Activated T-helper 17 cell treated with anti-CD3 and anti-CD28 coated beads, Interleukin-2, amount 50 U/mL, for 72 hours (primary cell): ENCODE measurements around the gene LRP1B. TPM values are rescaled to one million over a fixed set of nuclear protein-coding genes. Genes with fewer than 3 reads are reported as not detected.

Experiments used
- ATAC-seq: fragments of 150-1000 bp; cut with Tn5 transposase; replicated peaks from 2 replicates; pipeline ENCODE4 v1.10.0; 2021; ENCODE audit warnings: mild to moderate bottlenecking, moderate library complexity
- H3K27ac Mint-ChIP-seq: one replicate; pipeline ENCODE4 v1.8.0; 2022; ENCODE audit warnings: mixed read lengths
- H3K27me3 Mint-ChIP-seq: one replicate; pipeline ENCODE4 v1.8.0; 2022; ENCODE audit warnings: mixed read lengths
- H3K36me3 Mint-ChIP-seq: one replicate; pipeline ENCODE4 v1.8.0; 2022; ENCODE audit warnings: low read depth, mild to moderate bottlenecking, mixed read lengths
- H3K4me1 Mint-ChIP-seq: one replicate; pipeline ENCODE4 v1.8.0; 2022; ENCODE audit warnings: mixed read lengths
- H3K4me3 Mint-ChIP-seq: one replicate; pipeline ENCODE4 v1.8.0; 2022; ENCODE audit warnings: mild to moderate bottlenecking, mixed read lengths
- H3K9me3 Mint-ChIP-seq: one replicate; pipeline ENCODE4 v1.8.0; 2022; ENCODE audit warnings: mixed read lengths
- total RNA-seq, 2 donors: library from RNA; stranded (reverse); gene quantifications; one replicate each; pipeline ENCODE4 v1.2.3, GENCODE V29; 2022

Gene LRP1B
- total RNA-seq, 2 donors from 2014 or later, result not detected

DNA sequence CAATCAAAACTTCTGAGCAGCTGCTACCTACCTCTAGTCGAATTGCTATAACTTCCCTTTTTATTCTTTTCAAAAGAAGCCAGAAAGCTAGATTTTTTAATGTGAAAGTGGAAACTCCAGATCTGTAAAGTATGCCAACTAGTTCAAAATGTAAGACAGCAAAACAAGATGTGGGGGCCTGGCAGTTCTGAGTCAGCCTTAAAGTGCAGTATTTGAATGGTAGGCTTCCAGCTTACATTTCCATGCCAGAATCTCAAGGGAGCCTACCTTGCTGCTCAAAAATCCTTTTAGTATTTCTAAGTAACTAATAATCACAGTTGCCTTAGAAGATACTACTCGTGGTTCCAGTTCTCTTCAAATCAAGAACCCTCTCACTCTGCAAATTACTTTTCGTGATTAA lies 1288.7 kb downstream of the LRP1B start:
- Mint-ChIP-seq H3K27me3 (no peaks in the 10 kb centered on the region), H3K9me3 (peaks cover 3% of the 10 kb centered on the region), H3K36me3 (no peaks in the 10 kb centered on the region), H3K27ac (no peak overlapping the region), H3K4me1 (no peaks in the 10 kb centered on the region), H3K4me3 (no peak overlapping the region)
- ATAC-seq, result no peak

DNA sequence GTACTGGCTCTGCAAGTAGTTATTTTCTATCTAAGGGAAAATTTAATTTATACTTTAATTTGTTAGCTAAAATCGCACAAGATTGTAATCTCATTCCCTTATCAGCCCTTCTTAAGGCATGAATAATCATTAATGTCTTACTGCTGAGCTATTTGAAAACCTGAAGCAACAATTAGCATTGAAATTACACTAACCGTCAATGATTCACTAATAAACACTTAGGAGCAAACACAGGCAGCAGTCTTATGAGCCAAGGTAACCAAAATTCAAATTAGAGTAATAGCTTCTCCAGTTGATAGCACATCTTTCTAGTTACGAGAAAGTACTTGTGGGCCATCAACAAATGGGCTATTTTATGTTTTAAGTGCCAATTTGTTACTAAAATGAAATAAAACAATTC lies 1289.7 kb downstream of the LRP1B start:
- Mint-ChIP-seq H3K36me3 (no peaks in the 10 kb centered on the region), H3K4me1 (no peaks in the 10 kb centered on the region), H3K27me3 (no peaks in the 10 kb centered on the region), H3K27ac (no peak overlapping the region), H3K4me3 (no peak overlapping the region), H3K9me3 (peaks cover 7% of the 10 kb centered on the region)
- no peak for ATAC-seq

DNA sequence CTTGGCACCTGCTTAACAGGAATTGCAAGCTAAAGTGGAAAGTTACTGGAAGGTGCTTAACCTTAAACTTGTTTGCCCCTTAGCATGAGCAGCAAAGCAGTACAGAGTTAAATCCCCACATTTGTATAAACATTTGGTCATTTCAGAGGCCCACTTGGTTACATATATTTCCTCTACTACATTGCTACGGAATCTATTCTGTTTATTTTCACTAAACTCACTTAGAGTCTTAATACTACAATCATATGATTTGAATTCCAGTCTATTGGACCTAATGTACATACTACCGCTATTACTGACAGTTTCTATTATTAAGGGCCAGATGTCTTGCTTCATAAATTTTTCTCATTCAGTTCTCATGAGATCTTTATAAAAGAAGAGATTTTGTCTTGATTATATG lies 1294.0 kb downstream of the LRP1B start:
- Mint-ChIP-seq H3K4me3 (no peak overlapping the region), H3K4me1 (no peaks in the 10 kb centered on the region), H3K9me3 (peaks cover 6% of the 10 kb centered on the region), H3K27ac (no peak overlapping the region), H3K27me3 (no peaks in the 10 kb centered on the region), H3K36me3 (no peaks in the 10 kb centered on the region)
- ATAC-seq, result no peak

DNA sequence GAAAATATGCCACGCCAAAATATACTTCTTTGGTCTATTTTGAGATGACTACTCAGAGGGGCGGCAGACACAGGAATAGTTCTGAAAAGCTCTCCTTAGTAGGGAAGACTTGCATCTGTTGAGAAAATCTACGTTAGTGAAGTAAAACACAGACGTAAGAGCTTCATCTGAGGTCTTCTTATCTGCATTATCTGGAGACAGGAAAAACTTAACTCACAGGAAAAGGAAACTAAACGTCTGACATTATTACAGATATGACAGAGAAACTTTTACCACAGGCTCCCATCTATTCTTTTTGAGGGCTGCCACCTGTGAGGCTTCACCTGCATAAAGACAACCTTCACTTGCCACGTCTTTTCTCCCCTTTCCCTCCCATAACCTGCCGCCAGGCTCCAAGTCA lies 1295.7 kb downstream of the LRP1B start:
- H3K4me3 Mint-ChIP-seq, result no peak overlapping the region
- H3K27ac Mint-ChIP-seq, result no peak overlapping the region
- no peak for ATAC-seq
- no peaks in the 10 kb centered on the region for H3K36me3 Mint-ChIP-seq
- no peaks in the 10 kb centered on the region for H3K27me3 Mint-ChIP-seq
- H3K4me1 Mint-ChIP-seq, result no peaks in the 10 kb centered on the region
- peaks cover 6% of the 10 kb centered on the region for H3K9me3 Mint-ChIP-seq

DNA sequence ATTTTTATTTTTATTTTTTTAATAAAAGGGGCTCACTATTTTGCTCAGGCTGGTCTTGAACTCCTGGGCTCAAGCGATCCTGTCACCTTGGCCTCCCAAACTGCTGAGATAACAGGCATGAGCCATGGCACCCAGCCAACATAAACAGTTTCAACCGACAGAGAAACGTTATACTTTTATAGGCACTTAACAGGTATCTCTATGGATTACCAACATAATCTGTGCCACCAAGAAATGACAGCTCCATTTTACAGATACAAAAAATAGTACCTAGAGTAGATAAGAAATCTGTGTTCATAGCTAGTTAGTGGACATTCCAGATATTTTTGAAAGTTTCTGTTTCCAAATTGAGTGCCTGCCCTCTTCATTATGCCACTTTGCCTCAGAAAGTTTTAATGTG lies 1316.7 kb downstream of the LRP1B start:
- H3K27ac Mint-ChIP-seq, result no peak overlapping the region
- no peak for ATAC-seq
- peaks cover 9% of the 10 kb centered on the region for H3K9me3 Mint-ChIP-seq
- no peak overlapping the region for H3K4me3 Mint-ChIP-seq
- H3K36me3 Mint-ChIP-seq, result no peaks in the 10 kb centered on the region
- H3K27me3 Mint-ChIP-seq, result no peaks in the 10 kb centered on the region
- no peaks in the 10 kb centered on the region for H3K4me1 Mint-ChIP-seq

DNA sequence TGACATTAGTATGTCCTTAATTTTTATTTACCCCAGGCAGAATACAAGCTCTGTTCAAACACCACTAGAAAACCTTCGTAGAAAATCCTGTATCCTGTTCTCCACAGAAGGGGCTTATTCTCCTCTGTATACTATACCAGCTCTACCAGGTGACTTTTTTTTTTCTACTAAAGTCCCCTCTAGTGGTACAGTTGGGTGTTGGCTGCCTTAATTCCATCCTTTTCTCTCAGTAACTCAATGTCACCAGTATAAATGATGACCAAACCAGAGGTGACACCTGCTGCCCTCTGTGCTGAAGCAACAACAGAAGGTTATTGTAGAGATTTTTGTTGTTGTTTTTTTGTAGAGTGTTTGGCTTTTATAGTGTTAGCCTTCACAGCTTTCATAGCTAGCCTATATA lies 1322.0 kb downstream of the LRP1B start:
- H3K27ac Mint-ChIP-seq, result no peak overlapping the region
- no peaks in the 10 kb centered on the region for H3K36me3 Mint-ChIP-seq
- no peaks in the 10 kb centered on the region for H3K27me3 Mint-ChIP-seq
- no peak overlapping the region for H3K4me3 Mint-ChIP-seq
- no peak for ATAC-seq
- H3K9me3 Mint-ChIP-seq, result peaks cover 12% of the 10 kb centered on the region
- H3K4me1 Mint-ChIP-seq, result no peaks in the 10 kb centered on the region

DNA sequence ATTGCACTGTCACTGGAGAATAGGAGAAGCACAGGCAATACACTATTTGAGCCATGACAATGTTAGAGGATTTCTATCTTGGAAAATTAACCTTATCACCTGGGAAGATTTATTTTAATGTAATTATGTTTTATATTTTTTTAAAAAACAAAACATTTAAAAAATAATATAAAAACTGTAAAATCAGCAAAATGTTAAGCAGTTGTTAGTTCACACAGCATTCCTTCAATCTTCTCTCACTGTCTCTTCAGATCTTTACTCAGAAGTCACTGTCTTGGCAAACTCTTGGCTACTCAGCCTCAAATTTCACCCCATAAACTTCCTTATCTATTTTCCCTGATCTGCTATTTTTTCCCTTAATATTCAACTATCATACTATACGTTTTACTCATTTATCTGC lies 1322.6 kb downstream of the LRP1B start:
- peaks cover 10% of the 10 kb centered on the region for H3K9me3 Mint-ChIP-seq
- no peaks in the 10 kb centered on the region for H3K36me3 Mint-ChIP-seq
- ATAC-seq, result no peak
- H3K4me3 Mint-ChIP-seq, result no peak overlapping the region
- no peak overlapping the region for H3K27ac Mint-ChIP-seq
- H3K4me1 Mint-ChIP-seq, result no peaks in the 10 kb centered on the region
- H3K27me3 Mint-ChIP-seq, result no peaks in the 10 kb centered on the region

DNA sequence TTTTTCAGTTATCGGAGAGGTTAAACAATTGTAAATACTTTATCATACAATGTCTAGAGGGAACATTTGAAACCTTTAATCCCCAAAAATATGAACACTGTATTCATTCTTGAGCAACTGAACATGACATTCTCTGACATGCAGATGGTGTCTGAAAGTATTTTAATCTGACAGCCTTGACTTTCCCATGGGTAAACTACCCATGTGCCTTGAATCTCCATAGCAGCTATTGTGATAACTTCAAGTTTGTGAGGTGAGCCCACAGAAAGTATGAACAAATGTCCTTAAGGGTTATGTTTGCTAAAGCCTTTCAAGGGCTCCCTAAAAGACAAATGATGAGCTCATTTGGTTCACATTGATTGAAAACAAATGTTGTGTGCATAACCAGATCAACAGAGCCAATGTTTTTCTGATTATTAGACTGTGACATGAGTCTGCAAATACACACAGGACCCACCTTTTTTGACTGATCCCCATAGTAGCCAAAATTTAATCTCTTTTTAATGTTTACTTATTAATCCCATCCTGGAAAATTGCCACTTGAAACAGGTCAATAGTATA lies 1326.0 kb downstream of the LRP1B start:
- Mint-ChIP-seq H3K27me3 (no peaks in the 10 kb centered on the region), H3K27ac (no peak overlapping the region), H3K9me3 (peaks cover 11% of the 10 kb centered on the region), H3K4me1 (no peaks in the 10 kb centered on the region), H3K36me3 (no peaks in the 10 kb centered on the region), H3K4me3 (no peak overlapping the region)
- no peak for ATAC-seq

DNA sequence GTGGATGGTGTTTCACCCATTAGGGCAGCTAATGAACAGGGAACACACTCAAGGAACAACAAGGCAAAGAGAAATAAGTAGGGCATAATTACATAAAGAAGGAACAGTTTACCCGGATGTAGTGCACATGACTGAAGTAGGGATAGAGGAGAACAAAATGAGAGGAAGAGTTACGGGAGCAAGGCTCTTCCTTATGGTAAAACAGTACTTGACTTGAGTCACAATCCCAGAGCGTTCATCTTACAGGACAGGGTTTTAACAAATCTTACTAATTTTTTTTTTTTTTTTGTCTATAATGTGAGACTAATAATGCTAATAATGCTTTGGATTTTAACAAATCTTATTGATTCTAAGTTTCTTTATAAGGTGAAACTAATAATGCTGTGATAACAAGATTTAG lies 1329.5 kb downstream of the LRP1B start:
- H3K4me1 Mint-ChIP-seq, result no peaks in the 10 kb centered on the region
- no peak for ATAC-seq
- H3K36me3 Mint-ChIP-seq, result no peaks in the 10 kb centered on the region
- no peaks in the 10 kb centered on the region for H3K27me3 Mint-ChIP-seq
- H3K9me3 Mint-ChIP-seq, result peaks cover 14% of the 10 kb centered on the region
- no peak overlapping the region for H3K4me3 Mint-ChIP-seq
- no peak overlapping the region for H3K27ac Mint-ChIP-seq

DNA sequence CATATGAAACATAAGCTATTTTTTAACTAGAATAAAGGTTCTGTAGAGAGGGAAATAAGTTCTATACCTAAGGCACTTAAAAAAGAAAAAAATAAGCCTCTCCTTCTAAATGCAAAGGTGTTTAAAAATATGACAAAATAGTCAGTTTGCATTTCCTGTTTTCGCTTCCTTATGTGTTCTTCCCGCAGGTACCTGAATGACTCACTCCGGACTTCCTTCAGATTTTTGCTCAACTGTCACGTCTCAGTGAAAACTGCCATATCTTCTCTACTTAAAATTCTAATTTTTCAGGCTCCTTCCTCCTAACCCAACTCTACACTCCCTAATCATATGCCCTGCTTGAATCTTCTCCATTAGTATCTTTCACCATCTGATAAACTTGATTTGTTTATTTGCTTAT lies 1333.1 kb downstream of the LRP1B start:
- Mint-ChIP-seq H3K9me3 (peaks cover 11% of the 10 kb centered on the region), H3K27me3 (no peaks in the 10 kb centered on the region), H3K36me3 (no peaks in the 10 kb centered on the region), H3K27ac (no peak overlapping the region), H3K4me3 (no peak overlapping the region), H3K4me1 (no peaks in the 10 kb centered on the region)
- ATAC-seq, result no peak

DNA sequence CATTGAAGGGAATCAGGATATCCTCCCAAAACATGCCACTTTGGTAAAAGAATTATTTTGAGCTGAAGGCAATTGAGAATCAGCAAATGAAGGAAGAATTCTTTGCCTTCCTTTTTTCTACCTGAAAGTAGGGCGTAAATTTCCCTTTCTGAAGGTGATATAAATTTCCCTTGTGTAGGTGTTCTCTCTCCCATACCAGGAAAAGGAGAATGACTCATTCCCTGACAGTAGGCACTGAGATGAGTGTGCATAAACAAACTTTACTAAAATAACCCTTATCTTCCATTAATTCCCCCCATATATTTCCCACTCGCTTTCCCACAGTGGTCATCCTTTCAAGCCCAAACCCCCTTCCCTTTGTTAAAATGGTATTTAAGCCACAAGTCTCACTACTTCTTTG lies 1339.0 kb downstream of the LRP1B start:
- no peak for ATAC-seq
- Mint-ChIP-seq H3K4me1 (no peaks in the 10 kb centered on the region), H3K4me3 (no peak overlapping the region), H3K27ac (no peak overlapping the region), H3K27me3 (no peaks in the 10 kb centered on the region), H3K36me3 (no peaks in the 10 kb centered on the region), H3K9me3 (peaks cover 4% of the 10 kb centered on the region)

DNA sequence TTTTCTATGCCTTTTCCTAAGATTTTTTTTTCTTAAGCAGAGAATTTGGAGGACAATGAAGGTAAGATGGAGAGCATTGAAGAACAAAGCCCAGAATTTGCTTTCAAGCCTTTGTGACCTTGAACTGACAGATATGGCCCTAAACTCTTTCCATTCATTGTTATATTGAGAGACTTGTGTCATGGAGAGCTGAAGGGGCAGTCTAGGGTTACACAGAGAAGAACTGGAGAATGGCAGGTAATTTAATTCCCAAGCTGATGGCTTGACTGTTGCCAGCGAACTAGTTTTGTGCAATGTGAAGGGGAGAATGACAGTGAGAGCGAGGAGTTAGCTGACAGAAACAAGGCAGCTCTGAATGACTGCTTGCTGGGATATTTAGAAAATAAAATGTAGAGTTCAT lies 1344.2 kb downstream of the LRP1B start:
- Mint-ChIP-seq H3K27me3 (no peaks in the 10 kb centered on the region), H3K36me3 (no peaks in the 10 kb centered on the region), H3K9me3 (peaks cover 8% of the 10 kb centered on the region), H3K4me3 (no peak overlapping the region), H3K4me1 (no peaks in the 10 kb centered on the region), H3K27ac (no peak overlapping the region)
- no peak for ATAC-seq

DNA sequence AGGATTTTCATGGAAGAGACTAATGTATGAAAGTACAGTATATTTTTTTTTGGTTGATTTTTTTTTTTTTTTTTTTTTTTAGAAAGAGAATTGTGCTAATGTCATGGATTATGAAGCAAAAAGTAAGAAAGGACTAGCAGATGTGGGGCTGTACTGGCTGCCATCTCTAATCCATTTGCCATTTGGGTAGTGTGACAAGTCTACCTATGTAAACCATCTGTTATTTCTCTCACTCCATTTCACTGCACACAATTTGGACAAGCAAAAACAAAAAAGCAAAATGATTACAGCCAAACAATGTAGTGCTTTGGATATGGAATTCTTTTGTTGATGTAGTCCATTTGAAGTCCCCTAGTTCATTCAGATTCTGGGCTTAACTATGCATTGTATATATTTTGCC lies 1355.4 kb downstream of the LRP1B start:
- Mint-ChIP-seq H3K36me3 (no peaks in the 10 kb centered on the region), H3K4me3 (no peak overlapping the region), H3K9me3 (no peaks in the 10 kb centered on the region), H3K27me3 (no peaks in the 10 kb centered on the region), H3K4me1 (no peaks in the 10 kb centered on the region), H3K27ac (no peak overlapping the region)
- ATAC-seq, result no peak

DNA sequence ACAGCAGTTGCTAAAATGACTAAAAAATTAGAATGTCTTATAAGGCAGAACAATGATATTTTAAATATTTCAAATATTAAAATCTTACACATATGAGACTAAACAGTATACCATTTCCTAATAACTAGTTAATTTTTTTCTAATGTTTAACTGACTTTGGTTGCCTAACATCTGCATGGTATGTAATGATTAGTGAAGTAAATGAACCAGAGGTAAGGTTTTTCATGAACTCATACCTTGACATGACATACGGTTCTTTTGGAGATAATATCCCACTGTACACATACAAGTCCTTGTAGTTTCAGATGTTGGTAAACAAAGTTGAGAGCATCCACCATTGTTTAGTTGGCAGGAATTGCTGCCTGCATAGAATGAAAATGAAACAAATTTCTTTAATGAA lies 1360.2 kb downstream of the LRP1B start:
- no peaks in the 10 kb centered on the region for H3K36me3 Mint-ChIP-seq
- H3K9me3 Mint-ChIP-seq, result no peaks in the 10 kb centered on the region
- no peak overlapping the region for H3K4me3 Mint-ChIP-seq
- ATAC-seq, result no peak
- H3K4me1 Mint-ChIP-seq, result no peaks in the 10 kb centered on the region
- H3K27me3 Mint-ChIP-seq, result no peaks in the 10 kb centered on the region
- H3K27ac Mint-ChIP-seq, result no peak overlapping the region

DNA sequence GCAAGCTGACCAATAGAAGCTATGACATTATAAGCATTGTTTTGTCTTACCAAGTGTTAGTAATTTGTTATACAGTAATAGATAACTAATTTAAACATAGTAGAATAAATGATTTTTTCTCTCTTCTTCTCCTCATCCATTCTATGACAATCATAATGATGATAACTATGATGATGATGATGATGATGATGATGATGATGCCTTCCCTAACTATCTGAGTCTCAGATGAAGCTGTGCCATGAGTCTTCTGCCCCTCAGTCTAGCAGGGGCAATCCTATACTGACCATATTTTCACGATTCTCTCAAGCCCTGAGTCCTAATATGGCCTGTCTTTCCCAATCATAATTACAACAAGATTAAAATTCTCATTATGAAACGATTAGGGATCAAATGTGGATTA lies 1369.0 kb downstream of the LRP1B start:
- H3K27ac Mint-ChIP-seq, result no peak overlapping the region
- no peaks in the 10 kb centered on the region for H3K36me3 Mint-ChIP-seq
- no peaks in the 10 kb centered on the region for H3K4me1 Mint-ChIP-seq
- no peaks in the 10 kb centered on the region for H3K9me3 Mint-ChIP-seq
- no peaks in the 10 kb centered on the region for H3K27me3 Mint-ChIP-seq
- no peak overlapping the region for H3K4me3 Mint-ChIP-seq
- ATAC-seq, result no peak

DNA sequence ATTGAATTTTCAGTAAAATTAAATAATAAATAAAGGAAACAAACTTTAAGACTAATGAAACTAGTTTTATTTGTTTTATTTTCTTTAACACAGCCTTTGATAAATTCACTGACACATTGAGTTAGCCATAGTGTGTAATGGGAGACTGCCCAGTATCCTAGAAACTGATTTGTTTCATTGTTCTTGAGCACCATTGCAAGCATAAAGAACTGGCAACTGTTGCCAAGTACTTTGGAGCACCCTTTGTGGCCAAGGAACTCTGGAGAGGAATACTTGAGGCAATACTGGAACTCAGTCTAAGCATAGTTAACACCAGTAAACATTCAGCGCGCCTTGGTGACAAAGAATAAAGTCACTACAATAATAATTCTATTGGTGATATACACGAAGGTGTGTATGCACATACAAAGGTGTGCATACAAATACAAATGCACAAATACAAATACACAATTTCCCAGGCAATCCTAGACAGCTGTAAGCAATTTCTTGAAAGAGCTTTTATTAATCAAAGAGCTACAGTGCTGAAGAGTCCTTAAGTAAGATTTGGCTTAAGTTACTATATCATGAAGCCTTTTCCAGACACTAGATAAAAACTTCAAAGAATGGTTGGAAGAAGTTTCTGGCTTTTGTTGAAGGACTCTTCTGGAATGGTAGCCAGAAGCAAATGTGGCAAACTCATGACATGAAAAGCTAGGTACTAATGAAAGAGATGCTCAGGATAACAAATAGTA lies 1371.2 kb downstream of the LRP1B start:
- Mint-ChIP-seq H3K9me3 (no peaks in the 10 kb centered on the region), H3K36me3 (no peaks in the 10 kb centered on the region), H3K4me3 (no peak overlapping the region), H3K27ac (no peak overlapping the region), H3K4me1 (no peaks in the 10 kb centered on the region), H3K27me3 (no peaks in the 10 kb centered on the region)
- no peak for ATAC-seq
